DOHH2 (cell line): ENCODE measurements around the gene ELK4.

Source experiments
- EZH2phosphoT487 ChIP-seq: fragments of 200-600 bp; sonication (generic); IDR thresholded peaks from 2 replicates; pipeline ENCODE4 v1.6.1; 2017; ENCODE audit warnings: borderline replicate concordance, mild to moderate bottlenecking, antibody characterized with exemption, low read length, moderate library complexity, mixed read lengths
- TF ChIP-seq, protein P1 (sequence below): fragments of 200-600 bp; sonication (generic); IDR thresholded peaks from one replicate; pipeline ENCODE4 v1.5.1; 2014; ENCODE audit warnings: antibody characterized with exemption, mild to moderate bottlenecking, low read depth, low read length; ENCODE audit not compliant: poor library complexity, severe bottlenecking

DNA sequence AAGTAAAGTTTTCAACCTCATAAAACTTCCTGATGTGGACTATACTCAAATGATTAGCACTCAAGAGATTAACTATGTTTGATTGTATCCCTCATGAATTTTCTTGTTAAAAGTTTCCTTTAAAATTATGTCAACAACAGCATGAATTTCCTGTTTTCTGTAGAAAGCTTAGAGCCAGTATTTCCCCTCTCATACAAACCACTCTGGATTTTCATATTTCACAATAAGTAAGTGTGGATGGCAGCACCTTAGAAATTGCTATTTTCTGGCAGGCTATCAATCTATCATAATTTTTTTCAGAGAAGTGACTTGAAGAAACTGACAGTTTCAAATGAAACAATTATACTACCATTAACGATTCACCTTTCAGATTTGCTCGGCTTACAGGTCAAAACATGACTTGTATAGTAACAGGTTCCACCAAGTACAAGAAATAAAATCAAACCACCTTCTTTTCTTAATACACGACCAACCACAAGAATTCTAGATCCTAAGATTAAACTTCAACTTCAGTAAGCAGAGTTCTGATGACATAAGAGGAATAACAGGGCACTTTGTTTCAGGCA lies 20.8 kb downstream of the ELK4 start:
- TF ChIP-seq, protein P1, sequence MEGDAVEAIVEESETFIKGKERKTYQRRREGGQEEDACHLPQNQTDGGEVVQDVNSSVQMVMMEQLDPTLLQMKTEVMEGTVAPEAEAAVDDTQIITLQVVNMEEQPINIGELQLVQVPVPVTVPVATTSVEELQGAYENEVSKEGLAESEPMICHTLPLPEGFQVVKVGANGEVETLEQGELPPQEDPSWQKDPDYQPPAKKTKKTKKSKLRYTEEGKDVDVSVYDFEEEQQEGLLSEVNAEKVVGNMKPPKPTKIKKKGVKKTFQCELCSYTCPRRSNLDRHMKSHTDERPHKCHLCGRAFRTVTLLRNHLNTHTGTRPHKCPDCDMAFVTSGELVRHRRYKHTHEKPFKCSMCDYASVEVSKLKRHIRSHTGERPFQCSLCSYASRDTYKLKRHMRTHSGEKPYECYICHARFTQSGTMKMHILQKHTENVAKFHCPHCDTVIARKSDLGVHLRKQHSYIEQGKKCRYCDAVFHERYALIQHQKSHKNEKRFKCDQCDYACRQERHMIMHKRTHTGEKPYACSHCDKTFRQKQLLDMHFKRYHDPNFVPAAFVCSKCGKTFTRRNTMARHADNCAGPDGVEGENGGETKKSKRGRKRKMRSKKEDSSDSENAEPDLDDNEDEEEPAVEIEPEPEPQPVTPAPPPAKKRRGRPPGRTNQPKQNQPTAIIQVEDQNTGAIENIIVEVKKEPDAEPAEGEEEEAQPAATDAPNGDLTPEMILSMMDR: no peak
- no peak for TF ChIP-seq EZH2phosphoT487
